HG03135 (cell line): ENCODE results near the gene SDS.
A peak's percentile ranks its signal among the peaks of the same experiment; 100 is the strongest.

ENCODE experiments used
- ATAC-seq: cut with Tn5 transposase; IDR thresholded peaks from one replicate; pipeline ENCODE4 v1.9.1; 2021; ENCODE audit warnings: mild to moderate bottlenecking, moderate library complexity; ENCODE audit not compliant: unreplicated experiment

The SDS gene

GRCh38 chr12:113425960-113426453 is 22.3 kb upstream of the SDS start:
- ATAC-seq, result no peak

- no peak for ATAC-seq
Observed at GRCh38 chr12:113424915-113425823, 21.5 kb upstream of the SDS start.

- ATAC-seq, result no peak
Observed at GRCh38 chr12:113424456-113424855, 20.8 kb upstream of the SDS start.

- ATAC-seq, result no peak
Observed at GRCh38 chr12:113422886-113423669, 19.4 kb upstream of the SDS start.

- peak; percentile 85 for ATAC-seq
Observed at GRCh38 chr12:113422030-113422885, 18.6 kb upstream of the SDS start, which contains the start of gene SDSL. TSS of gene SDSL (plus strand) at chr12:113422380. CDS start at chr12:113427983, 5,603 bp downstream.

GRCh38 chr12:113420996-113421595 is 17.4 kb upstream of the SDS start:
- ATAC-seq, result no peak

- ATAC-seq, result no peak
Observed at GRCh38 chr12:113418213-113418879, 14.7 kb upstream of the SDS start.

GRCh38 chr12:113416091-113416754 is 12.5 kb upstream of the SDS start:
- ATAC-seq, result no peak

- no peak for ATAC-seq
Observed at GRCh38 chr12:113414519-113415038, 10.9 kb upstream of the SDS start.

- no peak for ATAC-seq
Observed at GRCh38 chr12:113413488-113413939, 9.8 kb upstream of the SDS start.

- ATAC-seq, result no peak
Observed at GRCh38 chr12:113409462-113410124, 5.9 kb upstream of the SDS start.

GRCh38 chr12:113408756-113409298 is 5.1 kb upstream of the SDS start:
- no peak for ATAC-seq

GRCh38 chr12:113407931-113408600 is 4.4 kb upstream of the SDS start:
- ATAC-seq, result no peak

- ATAC-seq, result no peak
Observed at GRCh38 chr12:113405694-113406093, 2.0 kb upstream of the SDS start.

- no peak for ATAC-seq
Observed at GRCh38 chr12:113402586-113403260, 964 bp downstream of the SDS start.

GRCh38 chr12:113401066-113402000 is 2.4 kb downstream of the SDS start:
- ATAC-seq, result no peak
